Neural cell (in vitro differentiated cells): ENCODE measurements around the gene TFCP2. TPM values are rescaled to one million over a fixed set of nuclear protein-coding genes. Genes with fewer than 3 reads are reported as not detected.

ENCODE experiments used
- H2AFZ ChIP-seq: fragments of 200-600, 300-800 bp; sonication (generic), shearing (Covaris generic); 2 replicates; pipeline ENCODE4 v1.6.0; 2014; ENCODE audit warnings: low read depth, mild to moderate bottlenecking, antibody characterized with exemption, low read length, moderate library complexity
- H3F3A ChIP-seq: fragments of 200-600 bp; shearing (Covaris generic); 2 replicates; pipeline ENCODE4 v1.6.1; 2016; ENCODE audit warnings: mild to moderate bottlenecking, moderate library complexity, mixed read lengths, antibody characterized with exemption, low read length; ENCODE audit not compliant: insufficient read depth, poor library complexity, severe bottlenecking
- H3K27ac ChIP-seq: fragments of 200-600, 300-800 bp; sonication (generic), shearing (Covaris generic); 2 replicates; pipeline ENCODE4 v1.5.1; 2014; ENCODE audit warnings: mild to moderate bottlenecking, low read length, moderate library complexity
- H3K27me3 ChIP-seq: fragments of 300-800, 200-600 bp; sonication (generic), shearing (Covaris generic); 2 replicates; pipeline ENCODE4 v1.6.0; 2014; ENCODE audit warnings: mild to moderate bottlenecking, low read depth, low read length, moderate library complexity; ENCODE audit not compliant: insufficient read depth
- H3K36me3 ChIP-seq: fragments of 300-800, 200-600 bp; sonication (generic), shearing (Covaris generic); 2 replicates; pipeline ENCODE4 v1.5.1; 2014; ENCODE audit warnings: mild to moderate bottlenecking, antibody characterized with exemption, low read length, moderate library complexity; ENCODE audit not compliant: insufficient read depth
- H3K4me2 ChIP-seq: fragments of 300-800, 200-600 bp; sonication (generic), shearing (Covaris generic); 2 replicates; pipeline ENCODE4 v1.6.0; 2014; ENCODE audit warnings: mild to moderate bottlenecking, low read length
- H3K4me3 ChIP-seq: fragments of 300-800, 200-600 bp; sonication (generic), shearing (Covaris generic); 2 replicates; pipeline ENCODE4 v1.5.1; 2014; ENCODE audit warnings: mild to moderate bottlenecking, low read length, moderate library complexity
- H3K79me2 ChIP-seq: fragments of 200-600 bp; shearing (Covaris generic); replicated peaks from 2 replicates; pipeline ENCODE4 v1.6.0; 2014; ENCODE audit warnings: mild to moderate bottlenecking, low read length, moderate library complexity; ENCODE audit not compliant: insufficient read depth
- H3K9ac ChIP-seq: fragments of 300-800, 200-600 bp; sonication (generic), shearing (Covaris generic); 2 replicates; pipeline ENCODE4 v1.6.1; 2016; ENCODE audit warnings: mild to moderate bottlenecking, low read length, mixed read lengths
- H3K9me2 ChIP-seq: fragments of 200-600 bp; shearing (Covaris generic); 2 replicates; pipeline ENCODE4 v1.6.1; 2016; ENCODE audit warnings: mild to moderate bottlenecking, low read length, mixed read lengths; ENCODE audit not compliant: insufficient read depth
- H3K9me3 ChIP-seq: fragments of 200-600, 300-800 bp; sonication (generic), shearing (Covaris generic); 2 replicates; pipeline ENCODE4 v1.6.1; 2016; ENCODE audit warnings: mild to moderate bottlenecking, mixed run types, low read length, moderate library complexity, mixed read lengths
- H4K20me1 ChIP-seq: fragments of 200-600 bp; shearing (Covaris generic); 2 replicates; pipeline ENCODE4 v1.6.1; 2016; ENCODE audit warnings: mild to moderate bottlenecking, mixed run types; ENCODE audit not compliant: insufficient read depth
- EP300 ChIP-seq: fragments of 450-650 bp; conservative IDR thresholded peaks from 2 replicates; pipeline ENCODE4 v1.6.1; 2014; ENCODE audit warnings: antibody characterized with exemption, mild to moderate bottlenecking, moderate library complexity; ENCODE audit not compliant: poor library complexity, severe bottlenecking
- EZH2 ChIP-seq: fragments of 200-600, 300-800 bp; shearing (Covaris generic), sonication (generic); IDR thresholded peaks from 2 replicates; pipeline ENCODE4 v1.6.1; 2014; ENCODE audit warnings: antibody characterized with exemption, low read length, borderline replicate concordance, mild to moderate bottlenecking; ENCODE audit not compliant: insufficient read depth, poor library complexity, severe bottlenecking
- MXI1 ChIP-seq: fragments of 450-650 bp; conservative IDR thresholded peaks from 2 replicates; pipeline ENCODE4 v1.6.1; 2014; ENCODE audit warnings: antibody characterized with exemption, mild to moderate bottlenecking; ENCODE audit not compliant: poor library complexity, severe bottlenecking
- POLR2AphosphoS5 ChIP-seq: IDR thresholded peaks from 2 replicates; pipeline ENCODE4 v1.6.1; 2012
- RAD21 ChIP-seq: fragments of 450-650 bp; conservative IDR thresholded peaks from 2 replicates; pipeline ENCODE4 v1.6.1; 2014; ENCODE audit warnings: antibody characterized with exemption, mild to moderate bottlenecking, moderate library complexity
- SMC3 ChIP-seq: fragments of 450-650 bp; conservative IDR thresholded peaks from 2 replicates; pipeline ENCODE4 v1.6.1; 2014; ENCODE audit warnings: antibody characterized with exemption, mild to moderate bottlenecking, moderate library complexity; ENCODE audit not compliant: poor library complexity
- TAF1 ChIP-seq: IDR thresholded peaks from 2 replicates; pipeline ENCODE4 v1.6.1; 2012; ENCODE audit warnings: low read depth
- polyA plus RNA-seq: library from polyadenylated mRNA; depleted of rRNA; stranded (reverse); fragments of >200 nt; gene quantifications from 2 replicates; pipeline ENCODE4 v1.2.3, GENCODE V29; 2014
- TF ChIP-seq, protein P1 (sequence below): IDR thresholded peaks from 2 replicates; pipeline ENCODE4 v1.6.1; 2012; ENCODE audit warnings: borderline replicate concordance
- TF ChIP-seq, protein P2 (sequence below): fragments of 450-650 bp; IDR thresholded peaks from 2 replicates; pipeline ENCODE4 v1.5.1; 2014; ENCODE audit warnings: antibody characterized with exemption, mild to moderate bottlenecking, moderate library complexity; ENCODE audit not compliant: poor library complexity, severe bottlenecking

TFCP2 gene
- polyA plus RNA-seq, 1 donor from 2014 or later, result 28.6 TPM

DNA sequence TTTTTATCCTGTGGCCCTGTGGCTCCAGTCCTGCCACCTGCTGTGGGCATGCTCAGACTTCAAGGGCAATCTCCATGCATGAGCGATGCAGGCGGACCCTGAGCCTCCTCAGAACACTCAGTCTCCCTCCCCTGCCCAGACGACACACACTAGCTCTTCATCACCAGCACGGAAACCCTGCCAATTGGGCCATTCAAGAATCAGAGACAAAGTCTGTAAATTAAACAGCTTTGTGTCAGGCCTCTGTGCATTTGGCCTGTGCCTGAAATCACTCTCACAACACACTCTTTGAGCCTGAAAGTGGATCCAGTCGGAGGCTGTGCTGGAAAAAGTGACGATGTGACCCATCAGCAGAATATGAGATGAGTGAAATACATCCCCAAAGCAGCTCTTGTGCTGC is 32.4 kb upstream of the TFCP2 start:
- H2AFZ ChIP-seq, result no peak overlapping the region
- H3K79me2 ChIP-seq, result no peaks in the 10 kb centered on the region
- H3K9me3 ChIP-seq, result no peaks in the 10 kb centered on the region
- no peak for TF ChIP-seq MXI1
- TF ChIP-seq, protein P1, sequence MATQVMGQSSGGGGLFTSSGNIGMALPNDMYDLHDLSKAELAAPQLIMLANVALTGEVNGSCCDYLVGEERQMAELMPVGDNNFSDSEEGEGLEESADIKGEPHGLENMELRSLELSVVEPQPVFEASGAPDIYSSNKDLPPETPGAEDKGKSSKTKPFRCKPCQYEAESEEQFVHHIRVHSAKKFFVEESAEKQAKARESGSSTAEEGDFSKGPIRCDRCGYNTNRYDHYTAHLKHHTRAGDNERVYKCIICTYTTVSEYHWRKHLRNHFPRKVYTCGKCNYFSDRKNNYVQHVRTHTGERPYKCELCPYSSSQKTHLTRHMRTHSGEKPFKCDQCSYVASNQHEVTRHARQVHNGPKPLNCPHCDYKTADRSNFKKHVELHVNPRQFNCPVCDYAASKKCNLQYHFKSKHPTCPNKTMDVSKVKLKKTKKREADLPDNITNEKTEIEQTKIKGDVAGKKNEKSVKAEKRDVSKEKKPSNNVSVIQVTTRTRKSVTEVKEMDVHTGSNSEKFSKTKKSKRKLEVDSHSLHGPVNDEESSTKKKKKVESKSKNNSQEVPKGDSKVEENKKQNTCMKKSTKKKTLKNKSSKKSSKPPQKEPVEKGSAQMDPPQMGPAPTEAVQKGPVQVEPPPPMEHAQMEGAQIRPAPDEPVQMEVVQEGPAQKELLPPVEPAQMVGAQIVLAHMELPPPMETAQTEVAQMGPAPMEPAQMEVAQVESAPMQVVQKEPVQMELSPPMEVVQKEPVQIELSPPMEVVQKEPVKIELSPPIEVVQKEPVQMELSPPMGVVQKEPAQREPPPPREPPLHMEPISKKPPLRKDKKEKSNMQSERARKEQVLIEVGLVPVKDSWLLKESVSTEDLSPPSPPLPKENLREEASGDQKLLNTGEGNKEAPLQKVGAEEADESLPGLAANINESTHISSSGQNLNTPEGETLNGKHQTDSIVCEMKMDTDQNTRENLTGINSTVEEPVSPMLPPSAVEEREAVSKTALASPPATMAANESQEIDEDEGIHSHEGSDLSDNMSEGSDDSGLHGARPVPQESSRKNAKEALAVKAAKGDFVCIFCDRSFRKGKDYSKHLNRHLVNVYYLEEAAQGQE, result no peak
- TF ChIP-seq TAF1, result no peak
- TF ChIP-seq SMC3, result no peak
- no peak for TF ChIP-seq EZH2
- TF ChIP-seq POLR2AphosphoS5, result no peak
- TF ChIP-seq RAD21, result no peak
- TF ChIP-seq EP300, result no peak
- TF ChIP-seq, protein P2, sequence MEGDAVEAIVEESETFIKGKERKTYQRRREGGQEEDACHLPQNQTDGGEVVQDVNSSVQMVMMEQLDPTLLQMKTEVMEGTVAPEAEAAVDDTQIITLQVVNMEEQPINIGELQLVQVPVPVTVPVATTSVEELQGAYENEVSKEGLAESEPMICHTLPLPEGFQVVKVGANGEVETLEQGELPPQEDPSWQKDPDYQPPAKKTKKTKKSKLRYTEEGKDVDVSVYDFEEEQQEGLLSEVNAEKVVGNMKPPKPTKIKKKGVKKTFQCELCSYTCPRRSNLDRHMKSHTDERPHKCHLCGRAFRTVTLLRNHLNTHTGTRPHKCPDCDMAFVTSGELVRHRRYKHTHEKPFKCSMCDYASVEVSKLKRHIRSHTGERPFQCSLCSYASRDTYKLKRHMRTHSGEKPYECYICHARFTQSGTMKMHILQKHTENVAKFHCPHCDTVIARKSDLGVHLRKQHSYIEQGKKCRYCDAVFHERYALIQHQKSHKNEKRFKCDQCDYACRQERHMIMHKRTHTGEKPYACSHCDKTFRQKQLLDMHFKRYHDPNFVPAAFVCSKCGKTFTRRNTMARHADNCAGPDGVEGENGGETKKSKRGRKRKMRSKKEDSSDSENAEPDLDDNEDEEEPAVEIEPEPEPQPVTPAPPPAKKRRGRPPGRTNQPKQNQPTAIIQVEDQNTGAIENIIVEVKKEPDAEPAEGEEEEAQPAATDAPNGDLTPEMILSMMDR, result no peak
- H3K27ac ChIP-seq, result no peak overlapping the region
- H3K4me2 ChIP-seq, result no peak overlapping the region
- peaks cover 7% of the 10 kb centered on the region for H3K36me3 ChIP-seq
- H3F3A ChIP-seq, result no peaks in the 10 kb centered on the region
- no peak overlapping the region for H3K4me3 ChIP-seq
- H3K9me2 ChIP-seq, result no peaks in the 10 kb centered on the region
- H3K9ac ChIP-seq, result no peak overlapping the region
- H4K20me1 ChIP-seq, result no peaks in the 10 kb centered on the region
- H3K27me3 ChIP-seq, result no peaks in the 10 kb centered on the region

DNA sequence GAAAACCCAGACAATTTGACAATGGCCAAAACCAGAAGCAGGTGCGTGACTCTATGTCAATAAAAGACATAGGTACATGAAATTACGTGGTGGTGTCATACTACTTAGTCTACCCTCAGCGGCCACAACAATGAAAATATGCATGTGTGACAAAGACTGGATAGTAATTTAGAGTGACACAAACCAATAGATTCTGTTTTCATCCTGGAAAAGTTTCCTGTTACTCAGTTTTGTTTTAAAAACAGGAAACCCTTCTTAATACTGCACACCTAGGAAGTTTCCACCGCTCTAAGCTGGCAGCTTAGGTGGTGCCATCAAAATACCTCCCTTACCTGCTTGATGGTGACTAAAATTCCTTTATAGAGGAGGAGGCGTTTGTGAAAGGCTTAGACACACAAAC is 29.8 kb upstream of the TFCP2 start:
- Histone ChIP-seq H3K79me2 (no peaks in the 10 kb centered on the region), H3K9me3 (no peaks in the 10 kb centered on the region), H3K27me3 (no peaks in the 10 kb centered on the region), H3K9me2 (no peaks in the 10 kb centered on the region), H3K4me3 (no peak overlapping the region), H3K4me2 (no peak overlapping the region), H3F3A (no peaks in the 10 kb centered on the region), H3K27ac (no peak overlapping the region), H3K36me3 (no peaks in the 10 kb centered on the region), H3K9ac (no peak overlapping the region), H2AFZ (no peak overlapping the region), H4K20me1 (no peaks in the 10 kb centered on the region)
- no peak for TF ChIP-seq EZH2
- TF ChIP-seq RAD21, result no peak
- TF ChIP-seq, protein P2, result no peak
- no peak for TF ChIP-seq MXI1
- no peak for TF ChIP-seq POLR2AphosphoS5
- no peak for TF ChIP-seq EP300
- no peak for TF ChIP-seq TAF1
- TF ChIP-seq SMC3, result no peak
- TF ChIP-seq, protein P1, result no peak
